Lower leg skin (tissue), 3 donors: ENCODE data around the gene IGSF11.

Experiments
- POLR2A ChIP-seq, 2 donors: fragments of 450-650 bp; IDR thresholded peaks; one replicate each; pipeline ENCODE4 v1.6.1; 2016 to 2017; ENCODE audit warnings: antibody characterized with exemption in 2 of 2, mild to moderate bottlenecking in 1 of 2, moderate library complexity in 1 of 2
- TF ChIP-seq, protein P1 (sequence below), 3 donors: fragments of 450-650 bp; IDR thresholded peaks; one replicate each; pipeline ENCODE4 v1.5.1; 2016; ENCODE audit warnings: antibody characterized with exemption in 3 of 3, mild to moderate bottlenecking in 3 of 3, moderate library complexity in 2 of 3

DNA sequence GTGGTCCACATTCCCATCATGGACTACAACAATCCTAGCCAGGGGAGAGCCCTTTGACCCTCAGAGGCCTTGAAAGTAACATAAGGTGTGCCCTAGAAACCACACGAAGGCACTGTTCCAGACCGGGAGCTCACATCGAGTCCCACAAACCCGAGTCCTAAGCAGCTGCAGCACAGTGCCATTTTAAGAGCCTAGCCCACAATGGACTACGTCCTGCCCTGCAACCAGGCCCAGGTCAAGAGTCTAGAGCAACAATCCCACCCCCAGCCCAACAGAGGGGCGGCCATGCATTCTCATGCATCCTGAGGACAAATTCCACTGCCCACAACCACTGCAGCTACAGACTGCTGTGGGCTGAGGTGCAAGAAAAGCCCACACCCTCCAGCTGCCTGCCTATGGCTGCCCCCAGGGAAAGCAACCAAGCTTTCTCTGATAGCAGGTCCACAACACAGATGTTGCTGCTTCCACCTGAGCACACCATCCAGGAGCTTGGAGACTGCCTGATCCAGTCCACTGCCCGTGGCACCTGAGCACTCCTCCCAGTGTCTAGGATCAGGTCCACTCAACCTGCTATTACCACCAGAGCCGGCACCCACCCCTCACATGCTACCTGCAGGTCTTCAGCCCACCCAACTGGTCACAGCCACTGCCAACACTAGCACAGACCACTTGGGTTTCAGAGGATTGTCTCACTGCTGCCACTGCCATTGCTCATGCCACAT is 56.8 kb downstream of the IGSF11 start:
- TF ChIP-seq, protein P1, sequence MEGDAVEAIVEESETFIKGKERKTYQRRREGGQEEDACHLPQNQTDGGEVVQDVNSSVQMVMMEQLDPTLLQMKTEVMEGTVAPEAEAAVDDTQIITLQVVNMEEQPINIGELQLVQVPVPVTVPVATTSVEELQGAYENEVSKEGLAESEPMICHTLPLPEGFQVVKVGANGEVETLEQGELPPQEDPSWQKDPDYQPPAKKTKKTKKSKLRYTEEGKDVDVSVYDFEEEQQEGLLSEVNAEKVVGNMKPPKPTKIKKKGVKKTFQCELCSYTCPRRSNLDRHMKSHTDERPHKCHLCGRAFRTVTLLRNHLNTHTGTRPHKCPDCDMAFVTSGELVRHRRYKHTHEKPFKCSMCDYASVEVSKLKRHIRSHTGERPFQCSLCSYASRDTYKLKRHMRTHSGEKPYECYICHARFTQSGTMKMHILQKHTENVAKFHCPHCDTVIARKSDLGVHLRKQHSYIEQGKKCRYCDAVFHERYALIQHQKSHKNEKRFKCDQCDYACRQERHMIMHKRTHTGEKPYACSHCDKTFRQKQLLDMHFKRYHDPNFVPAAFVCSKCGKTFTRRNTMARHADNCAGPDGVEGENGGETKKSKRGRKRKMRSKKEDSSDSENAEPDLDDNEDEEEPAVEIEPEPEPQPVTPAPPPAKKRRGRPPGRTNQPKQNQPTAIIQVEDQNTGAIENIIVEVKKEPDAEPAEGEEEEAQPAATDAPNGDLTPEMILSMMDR (IDR thresholded peaks at IDR 0.05): no peak
- TF ChIP-seq POLR2A (IDR thresholded peaks at IDR 0.05): no peak
